Measurements from ENCODE around the gene USP30.

USP30 gene

DNA sequence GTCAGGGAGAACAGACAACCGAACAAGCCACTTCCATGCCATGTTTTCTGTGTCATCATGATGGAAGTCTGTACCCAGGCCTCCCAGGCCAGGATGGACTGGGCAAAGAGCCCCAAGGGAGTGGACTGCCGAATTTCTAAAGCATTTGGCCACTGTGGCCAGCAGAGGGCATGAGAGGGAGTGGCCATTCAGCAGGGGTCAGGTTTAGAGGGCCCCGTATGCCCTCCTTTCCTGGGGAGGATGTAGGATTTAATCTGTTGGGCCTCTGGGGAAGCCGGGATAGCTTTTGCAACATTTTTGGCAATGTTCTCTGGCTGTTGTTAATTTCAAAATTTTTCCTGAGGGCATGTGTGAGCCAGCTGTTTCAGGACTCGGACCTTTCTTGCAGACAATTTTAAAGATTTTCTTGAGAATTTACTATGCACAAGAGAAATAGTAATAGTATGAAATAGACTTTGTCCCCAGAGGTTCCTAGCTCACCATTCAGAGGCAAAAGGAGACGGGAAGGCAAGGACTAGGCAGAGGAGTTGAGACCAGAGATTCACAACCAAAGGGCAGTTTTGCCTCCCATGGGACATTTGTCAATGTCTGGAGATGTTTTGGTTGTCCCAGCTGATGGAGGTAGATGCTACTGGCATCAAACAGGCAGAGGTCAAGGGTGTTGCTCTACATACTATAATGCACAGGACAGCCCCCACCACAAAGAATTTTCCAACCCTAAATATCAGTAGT, 82.0 kb downstream of the USP30 start:
- Histone ChIP-seq H3K9ac (ENCODE audit: insufficient read length) (no peak overlapping the region), H3K9me3 (ENCODE audit: low read depth, low read length) (0 out of 2 replicates have a peak, but pooled peaks cover 3% of the 10 kb centered on the region), H3K36me3 (ENCODE audit: insufficient read depth, low read length) (no peaks in the 10 kb centered on the region), H3K4me3 (no peak overlapping the region), H3K27ac (peak overlapping the region; percentile 13)
- no peak for TF ChIP-seq EZH2 (IDR thresholded peaks at IDR 0.05)
- TF ChIP-seq POLR2AphosphoS5 (IDR thresholded peaks at IDR 0.05; ENCODE audit: borderline replicate concordance, low read depth, low read length), result no peak
- TF ChIP-seq FOXP2 (optimal IDR thresholded peaks at IDR 0.05; ENCODE audit: control extremely low read depth, extremely low read length, insufficient read depth), result no peak
- no peak for DNase-seq (ENCODE audit: low read depth, low spot score)

DNA sequence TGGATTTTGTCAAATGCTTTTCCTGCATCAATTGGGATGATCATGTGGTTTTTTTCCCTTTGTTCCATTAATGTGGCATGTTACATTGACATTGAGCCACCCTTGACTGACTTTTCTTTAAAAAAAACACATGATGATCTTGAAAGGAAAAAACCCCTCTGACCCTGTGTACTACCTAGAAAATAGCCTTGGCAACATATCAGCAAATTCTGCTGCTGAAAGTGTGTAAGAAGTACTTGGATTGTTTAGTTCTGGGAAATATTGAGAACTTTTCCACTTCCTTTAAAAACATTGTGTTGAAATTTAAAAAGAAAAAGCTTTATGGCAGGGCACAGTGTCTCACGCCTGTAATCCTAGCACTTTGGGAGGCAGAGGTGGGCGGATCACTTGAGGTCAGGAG, 84.7 kb downstream of the USP30 start:
- DNase-seq (ENCODE audit: low read depth, low spot score), result no peak
- no peak overlapping the region for H3K4me3 ChIP-seq
- peak overlapping the region; percentile 55; the same call in 1 of the 2 replicates for H3K27ac ChIP-seq
- no peak overlapping the region for H3K9ac ChIP-seq (ENCODE audit: insufficient read length)
- no peaks in the 10 kb centered on the region for H3K36me3 ChIP-seq (ENCODE audit: insufficient read depth, low read length)
- 0 out of 2 replicates have a peak, but pooled peaks cover 3% of the 10 kb centered on the region for H3K9me3 ChIP-seq (ENCODE audit: low read depth, low read length)
- no peak for TF ChIP-seq EZH2 (IDR thresholded peaks at IDR 0.05)
- TF ChIP-seq FOXP2 (optimal IDR thresholded peaks at IDR 0.05; ENCODE audit: control extremely low read depth, extremely low read length, insufficient read depth), result no peak
- TF ChIP-seq POLR2AphosphoS5 (IDR thresholded peaks at IDR 0.05; ENCODE audit: borderline replicate concordance, low read depth, low read length), result no peak

All from SK-N-MC (cell line).